HFF-Myc (cell line): Measurements from ENCODE around the gene FKBP1A.

ENCODE experiments used
- DNase-seq: peaks from one replicate; pipeline ENCODE4 v3.0.0-alpha.2; 2011; ENCODE audit warnings: low read depth; ENCODE audit errors: extremely low read depth
- H3K4me3 ChIP-seq: replicated peaks from 2 replicates; pipeline ENCODE4 v1.5.1; 2011; ENCODE audit warnings: low read depth, mild to moderate bottlenecking, control low read depth, low read length
- TF ChIP-seq, protein P1 (sequence below): IDR thresholded peaks from 2 replicates; pipeline ENCODE4 v1.5.1; 2012; ENCODE audit warnings: mild to moderate bottlenecking, low read depth, low read length, control low read depth; ENCODE audit errors: missing control alignments

Gene FKBP1A

DNA sequence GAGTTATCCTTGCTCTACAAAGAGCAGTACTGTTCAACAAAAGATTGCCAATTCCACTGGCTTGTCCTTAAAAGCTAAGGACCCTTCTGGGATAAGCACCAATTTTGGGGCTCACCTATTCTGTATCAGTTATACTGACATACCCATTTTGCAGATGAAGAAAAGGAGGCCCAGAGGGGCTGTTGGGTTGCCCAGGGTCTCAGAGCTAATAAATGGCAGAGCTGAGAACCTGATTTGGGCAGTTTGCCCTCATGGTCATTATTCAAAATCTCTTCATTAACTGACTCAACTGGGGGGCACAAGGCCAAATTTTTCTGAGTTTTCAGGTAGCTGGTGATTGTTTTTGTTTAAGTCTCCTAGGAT is 42.5 kb upstream of the FKBP1A start:
- no peak for DNase-seq
- TF ChIP-seq, protein P1, sequence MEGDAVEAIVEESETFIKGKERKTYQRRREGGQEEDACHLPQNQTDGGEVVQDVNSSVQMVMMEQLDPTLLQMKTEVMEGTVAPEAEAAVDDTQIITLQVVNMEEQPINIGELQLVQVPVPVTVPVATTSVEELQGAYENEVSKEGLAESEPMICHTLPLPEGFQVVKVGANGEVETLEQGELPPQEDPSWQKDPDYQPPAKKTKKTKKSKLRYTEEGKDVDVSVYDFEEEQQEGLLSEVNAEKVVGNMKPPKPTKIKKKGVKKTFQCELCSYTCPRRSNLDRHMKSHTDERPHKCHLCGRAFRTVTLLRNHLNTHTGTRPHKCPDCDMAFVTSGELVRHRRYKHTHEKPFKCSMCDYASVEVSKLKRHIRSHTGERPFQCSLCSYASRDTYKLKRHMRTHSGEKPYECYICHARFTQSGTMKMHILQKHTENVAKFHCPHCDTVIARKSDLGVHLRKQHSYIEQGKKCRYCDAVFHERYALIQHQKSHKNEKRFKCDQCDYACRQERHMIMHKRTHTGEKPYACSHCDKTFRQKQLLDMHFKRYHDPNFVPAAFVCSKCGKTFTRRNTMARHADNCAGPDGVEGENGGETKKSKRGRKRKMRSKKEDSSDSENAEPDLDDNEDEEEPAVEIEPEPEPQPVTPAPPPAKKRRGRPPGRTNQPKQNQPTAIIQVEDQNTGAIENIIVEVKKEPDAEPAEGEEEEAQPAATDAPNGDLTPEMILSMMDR: no peak
- H3K4me3 ChIP-seq: no peak overlapping the region

GRCh38 chr20:1434571-1435336 is 41.9 kb upstream of the FKBP1A start:
- DNase-seq: peak; percentile 92
- TF ChIP-seq, protein P1: no peak
- H3K4me3 ChIP-seq: no peak overlapping the region

GRCh38 chr20:1431158-1431557 is 38.3 kb upstream of the FKBP1A start:
- TF ChIP-seq, protein P1: no peak
- no peak overlapping the region for H3K4me3 ChIP-seq
- DNase-seq: no peak

- DNase-seq: no peak
- H3K4me3 ChIP-seq: no peak overlapping the region
- TF ChIP-seq, protein P1: no peak
Observed at GRCh38 chr20:1430004-1430451, 37.2 kb upstream of the FKBP1A start.

- H3K4me3 ChIP-seq: no peak overlapping the region
- DNase-seq: no peak
- TF ChIP-seq, protein P1: no peak
Observed at GRCh38 chr20:1429143-1429728, 36.4 kb upstream of the FKBP1A start.

DNA sequence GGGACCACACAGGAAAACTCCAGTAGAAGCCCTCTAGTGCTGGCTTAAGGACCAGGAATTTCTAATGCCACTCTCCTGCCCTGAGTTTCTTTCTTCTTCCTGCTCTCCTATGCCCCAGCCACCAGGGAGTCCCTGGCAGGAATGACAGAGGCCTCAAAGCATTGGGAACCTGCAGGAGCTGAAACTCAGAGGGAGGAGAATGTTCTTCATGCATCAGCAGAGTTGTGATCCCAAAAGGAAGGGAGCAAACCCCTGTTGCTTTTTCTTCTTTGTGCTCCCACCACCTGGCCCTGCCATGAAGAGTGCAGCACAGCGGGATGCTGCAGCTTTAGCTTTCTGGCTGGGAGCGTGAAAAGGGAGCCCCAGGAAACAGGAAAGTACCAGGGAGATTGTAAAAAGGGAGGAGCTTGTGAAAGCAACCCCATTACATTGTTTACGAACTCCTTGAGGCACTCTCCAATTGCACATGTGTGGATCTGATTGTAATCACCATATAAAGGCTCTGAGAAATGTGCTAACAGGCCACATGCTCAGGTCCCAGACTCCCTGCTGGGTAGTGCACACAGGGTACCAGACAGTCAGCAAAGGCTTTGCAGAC is 34.7 kb upstream of the FKBP1A start:
- TF ChIP-seq, protein P1: no peak
- no peak overlapping the region for H3K4me3 ChIP-seq
- DNase-seq: no peak
